ENCODE results near the gene APLP1.

The APLP1 gene

DNA sequence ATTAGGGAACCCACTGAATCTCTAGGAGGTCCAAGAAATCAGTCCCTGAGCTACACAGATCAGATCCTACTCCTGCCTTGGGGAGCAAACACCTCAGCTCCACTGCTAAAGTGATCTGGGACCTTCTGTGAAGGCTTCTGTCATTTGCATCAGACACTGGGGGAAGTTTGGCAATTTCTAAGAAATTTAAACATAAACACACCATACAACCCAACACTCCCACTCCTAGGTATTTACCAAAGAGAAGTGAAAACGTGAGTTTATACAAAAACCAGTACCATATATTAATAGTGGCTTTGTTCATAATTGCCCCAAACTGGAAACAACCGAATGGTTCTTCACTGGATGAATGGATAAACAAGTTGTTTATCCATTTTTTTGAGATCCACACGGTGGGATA is 47.1 kb downstream of the APLP1 start:
- H3K4me1 ChIP-seq (ENCODE audit: low read length), result no peaks in the 10 kb centered on the region

DNA sequence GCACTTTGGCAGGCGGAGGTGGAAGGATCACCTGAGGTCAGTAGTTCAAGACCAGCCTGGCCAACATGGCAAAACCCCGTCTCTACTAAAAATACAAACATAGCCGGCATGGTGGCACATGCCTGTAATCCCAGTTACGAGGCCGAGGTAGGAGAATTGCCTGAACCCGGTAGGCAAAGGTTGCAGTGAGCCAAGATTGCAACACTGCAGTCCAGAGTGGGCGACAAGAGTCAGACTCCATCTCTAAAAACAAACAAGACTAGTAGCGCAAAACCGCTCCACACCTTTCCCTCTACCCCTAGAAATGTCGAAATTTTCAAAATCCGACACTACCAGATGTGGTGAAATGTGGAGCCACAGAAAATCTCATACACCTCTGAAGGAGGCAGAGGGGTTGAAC is 50.9 kb downstream of the APLP1 start:
- H3K36me3 ChIP-seq (replicated peaks; ENCODE audit: insufficient read depth, low read length), result no peaks in the 10 kb centered on the region
- no peaks in the 10 kb centered on the region for H4K20me1 ChIP-seq (ENCODE audit: insufficient read depth, low read length)
- H3K27me3 ChIP-seq (replicated peaks; ENCODE audit: insufficient read depth, low read length), result peaks cover 67% of the 10 kb centered on the region
- TF ChIP-seq EZH2phosphoT487 (IDR thresholded peaks at IDR 0.05; ENCODE audit: low read length), result no peak
- TF ChIP-seq, protein P1, sequence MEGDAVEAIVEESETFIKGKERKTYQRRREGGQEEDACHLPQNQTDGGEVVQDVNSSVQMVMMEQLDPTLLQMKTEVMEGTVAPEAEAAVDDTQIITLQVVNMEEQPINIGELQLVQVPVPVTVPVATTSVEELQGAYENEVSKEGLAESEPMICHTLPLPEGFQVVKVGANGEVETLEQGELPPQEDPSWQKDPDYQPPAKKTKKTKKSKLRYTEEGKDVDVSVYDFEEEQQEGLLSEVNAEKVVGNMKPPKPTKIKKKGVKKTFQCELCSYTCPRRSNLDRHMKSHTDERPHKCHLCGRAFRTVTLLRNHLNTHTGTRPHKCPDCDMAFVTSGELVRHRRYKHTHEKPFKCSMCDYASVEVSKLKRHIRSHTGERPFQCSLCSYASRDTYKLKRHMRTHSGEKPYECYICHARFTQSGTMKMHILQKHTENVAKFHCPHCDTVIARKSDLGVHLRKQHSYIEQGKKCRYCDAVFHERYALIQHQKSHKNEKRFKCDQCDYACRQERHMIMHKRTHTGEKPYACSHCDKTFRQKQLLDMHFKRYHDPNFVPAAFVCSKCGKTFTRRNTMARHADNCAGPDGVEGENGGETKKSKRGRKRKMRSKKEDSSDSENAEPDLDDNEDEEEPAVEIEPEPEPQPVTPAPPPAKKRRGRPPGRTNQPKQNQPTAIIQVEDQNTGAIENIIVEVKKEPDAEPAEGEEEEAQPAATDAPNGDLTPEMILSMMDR (IDR thresholded peaks at IDR 0.05; ENCODE audit: low read length), result no peak
- TF ChIP-seq EZH2 (optimal IDR thresholded peaks at IDR 0.05; ENCODE audit: low read depth, low read length), result no peak
- no peak overlapping the region for H2AFZ ChIP-seq (ENCODE audit: low read length)
- H3K27ac ChIP-seq (ENCODE audit: low read length), result no peak overlapping the region
- no peaks in the 10 kb centered on the region for H3K9me2 ChIP-seq (replicated peaks; ENCODE audit: insufficient read depth, low read length)
- no peaks in the 10 kb centered on the region for H3K79me2 ChIP-seq (ENCODE audit: low read length)
- no peaks in the 10 kb centered on the region for H3F3A ChIP-seq (ENCODE audit: insufficient read depth, low read length)
- H3K9ac ChIP-seq (ENCODE audit: low read length), result no peak overlapping the region
- no peaks in the 10 kb centered on the region for H3K9me3 ChIP-seq (replicated peaks; ENCODE audit: insufficient read depth, low read length)
- H3K4me3 ChIP-seq (ENCODE audit: low read length), result no peak overlapping the region
- H3K4me1 ChIP-seq (ENCODE audit: low read length), result no peaks in the 10 kb centered on the region
- no peak overlapping the region for H3K4me2 ChIP-seq (ENCODE audit: low read depth, low read length)
- no peak for DNase-seq

More for the DNA sequence above, 47.1 kb downstream of the APLP1 start:
- Histone ChIP-seq H3K4me2 (ENCODE audit: low read depth, low read length) (no peak overlapping the region), H3K9me3 (replicated peaks; ENCODE audit: insufficient read depth, low read length) (no peaks in the 10 kb centered on the region), H3K4me3 (ENCODE audit: low read length) (no peak overlapping the region), H2AFZ (ENCODE audit: low read length) (no peak overlapping the region), H3K36me3 (replicated peaks; ENCODE audit: insufficient read depth, low read length) (no peaks in the 10 kb centered on the region), H3K27me3 (replicated peaks; ENCODE audit: insufficient read depth, low read length) (peaks cover 62% of the 10 kb centered on the region), H3K9ac (ENCODE audit: low read length) (no peak overlapping the region), H3K79me2 (ENCODE audit: low read length) (no peaks in the 10 kb centered on the region), H3K27ac (ENCODE audit: low read length) (no peak overlapping the region), H3K9me2 (replicated peaks; ENCODE audit: insufficient read depth, low read length) (no peaks in the 10 kb centered on the region), H3F3A (ENCODE audit: insufficient read depth, low read length) (no peaks in the 10 kb centered on the region), H4K20me1 (ENCODE audit: insufficient read depth, low read length) (no peaks in the 10 kb centered on the region)
- DNase-seq, result no peak
- TF ChIP-seq, protein P1 (IDR thresholded peaks at IDR 0.05; ENCODE audit: low read length), result no peak
- TF ChIP-seq EZH2phosphoT487 (IDR thresholded peaks at IDR 0.05; ENCODE audit: low read length) (no peak), EZH2 (optimal IDR thresholded peaks at IDR 0.05; ENCODE audit: low read depth, low read length) (no peak)

- H3K36me3 ChIP-seq (replicated peaks; ENCODE audit: insufficient read depth, low read length), result no peaks in the 10 kb centered on the region
- H3K4me1 ChIP-seq (ENCODE audit: low read length), result no peaks in the 10 kb centered on the region
- TF ChIP-seq EZH2 (optimal IDR thresholded peaks at IDR 0.05; ENCODE audit: low read depth, low read length), result no peak
- no peak for TF ChIP-seq EZH2phosphoT487 (IDR thresholded peaks at IDR 0.05; ENCODE audit: low read length)
- TF ChIP-seq, protein P1 (IDR thresholded peaks at IDR 0.05; ENCODE audit: low read length), result no peak
- no peaks in the 10 kb centered on the region for H3F3A ChIP-seq (ENCODE audit: insufficient read depth, low read length)
- H3K4me2 ChIP-seq (ENCODE audit: low read depth, low read length), result no peak overlapping the region
- no peak for DNase-seq
- no peaks in the 10 kb centered on the region for H3K9me3 ChIP-seq (replicated peaks; ENCODE audit: insufficient read depth, low read length)
- no peaks in the 10 kb centered on the region for H4K20me1 ChIP-seq (ENCODE audit: insufficient read depth, low read length)
- H3K79me2 ChIP-seq (ENCODE audit: low read length), result no peaks in the 10 kb centered on the region
- H3K9me2 ChIP-seq (replicated peaks; ENCODE audit: insufficient read depth, low read length), result no peaks in the 10 kb centered on the region
- H3K27ac ChIP-seq (ENCODE audit: low read length), result no peak overlapping the region
- no peak overlapping the region for H2AFZ ChIP-seq (ENCODE audit: low read length)
- no peak overlapping the region for H3K9ac ChIP-seq (ENCODE audit: low read length)
- H3K27me3 ChIP-seq (replicated peaks; ENCODE audit: insufficient read depth, low read length), result peaks cover 72% of the 10 kb centered on the region
- no peak overlapping the region for H3K4me3 ChIP-seq (ENCODE audit: low read length)
Observed at GRCh38 chr19:35921012-35921411, 52.6 kb downstream of the APLP1 start.
